Activated CD8-positive, alpha-beta T cell treated with anti-CD3 and anti-CD28 coated beads, Interleukin-2, amount 10 ng/mL, durations not matched to agents 7 days and 5 days (primary cell): ENCODE measurements around the gene ZNF566. TPM values are rescaled to one million over a fixed set of nuclear protein-coding genes. Genes with fewer than 3 reads are reported as not detected.

Experiments used
- ATAC-seq: fragments of 150-1000 bp; cut with Tn5 transposase; one replicate; pipeline ENCODE4 v1.10.0; 2021; ENCODE audit warnings: moderate library complexity
- CTCF ChIA-PET: fragments of 350-600 bp; sonication (Branson Sonifier 250); formaldehyde crosslinking; loops from one replicate; lab custom pipeline; 2021; ENCODE audit warnings: antibody characterized with exemption; lab: Charles Lee
- POLR2A ChIA-PET: fragments of 350-600 bp; sonication (Branson Sonifier 250); formaldehyde crosslinking; loops from one replicate; lab custom pipeline; 2021; ENCODE audit warnings: antibody characterized with exemption; lab: Charles Lee
- DNase-seq: peaks from one replicate; pipeline ENCODE4 v3.0.0-alpha.2; 2020
- H3K27ac Mint-ChIP-seq: one replicate; pipeline ENCODE4 v1.8.0; 2021; ENCODE audit warnings: mild to moderate bottlenecking, mixed read lengths
- H3K27me3 Mint-ChIP-seq: one replicate; pipeline ENCODE4 v1.8.0; 2021; ENCODE audit warnings: low read depth, mixed read lengths
- H3K36me3 Mint-ChIP-seq: one replicate; pipeline ENCODE4 v1.8.0; 2021; ENCODE audit warnings: low read depth, mixed read lengths
- H3K4me1 Mint-ChIP-seq: one replicate; pipeline ENCODE4 v1.8.0; 2021; ENCODE audit warnings: low read depth, mixed read lengths
- H3K4me3 Mint-ChIP-seq: one replicate; pipeline ENCODE4 v1.8.0; 2021; ENCODE audit warnings: mild to moderate bottlenecking, mixed read lengths
- H3K9me3 Mint-ChIP-seq: one replicate; pipeline ENCODE4 v1.8.0; 2022; ENCODE audit warnings: mixed read lengths; ENCODE audit not compliant: insufficient read depth
- total RNA-seq, 2 experiments: library from RNA; stranded (reverse); gene quantifications; one replicate each; pipeline ENCODE4 v1.2.3, GENCODE V29; 2021

Gene ZNF566
- total RNA-seq, 2 experiments from 2014 or later = 6.2 to 7.5 TPM

- Mint-ChIP-seq H3K4me1 (no peaks in the 10 kb centered on the region), H3K36me3 (peaks cover 73% of the 10 kb centered on the region), H3K27ac (no peak overlapping the region), H3K4me3 (no peak overlapping the region), H3K9me3 (peaks cover 41% of the 10 kb centered on the region), H3K27me3 (no peaks in the 10 kb centered on the region)
- ChIA-PET CTCF (no interaction called here), POLR2A (no interaction called here)
- ATAC-seq = no peak
- DNase-seq = no peak
Measured at GRCh38 chr19:36398571-36398970, 90.8 kb downstream of the ZNF566 start.

Other genes with a start within 250 kb of the ZNF566 start
- 1 to 10 TPM; 4.1 to 5.4 TPM for gene ZFP14, start 110.4 kb downstream of the ZNF566 start, total RNA-seq
- gene ZFP82, start 70.9 kb downstream of the ZNF566 start, total RNA-seq = 1 to 10 TPM; 5.2 to 5.4 TPM
- gene ZNF260, start 38.7 kb upstream of the ZNF566 start, total RNA-seq = 10 to 100 TPM in 1 of 2 experiments, 1 to 10 TPM in 1; 8.6 to 10.5 TPM
- 10 to 100 TPM; 13.7 to 15.1 TPM for gene ZNF529, start 83.7 kb upstream of the ZNF566 start, total RNA-seq
- 10 to 100 TPM; 12.0 to 13.3 TPM for gene ZNF382, start 115.8 kb upstream of the ZNF566 start, total RNA-seq
- gene ZNF461, start 177.3 kb upstream of the ZNF566 start, total RNA-seq = 1 to 10 TPM; 6.2 to 7.3 TPM
- 10 to 100 TPM; 10.1 to 12.5 TPM for gene ZNF567, start 198.1 kb upstream of the ZNF566 start, total RNA-seq